Suprapubic skin (tissue), 3 donors: ENCODE results near the gene ST6GALNAC6.

Experiments
- POLR2A ChIP-seq, 2 donors: fragments of 450-650 bp; IDR thresholded peaks; one replicate each; pipeline ENCODE4 v1.6.1; 2017; ENCODE audit warnings: antibody characterized with exemption in 2 of 2, mild to moderate bottlenecking in 2 of 2, moderate library complexity in 2 of 2
- TF ChIP-seq, protein P1 (sequence below), 2 donors: fragments of 200-600 bp in 1 of 2; fragments of 450-650 bp in 1 of 2; sonication (generic) in 1 of 2; IDR thresholded peaks; one replicate each; pipeline ENCODE4 v1.5.1; 2016 to 2019; ENCODE audit warnings: antibody characterized with exemption in 2 of 2, mild to moderate bottlenecking in 1 of 2, moderate library complexity in 1 of 2

DNA sequence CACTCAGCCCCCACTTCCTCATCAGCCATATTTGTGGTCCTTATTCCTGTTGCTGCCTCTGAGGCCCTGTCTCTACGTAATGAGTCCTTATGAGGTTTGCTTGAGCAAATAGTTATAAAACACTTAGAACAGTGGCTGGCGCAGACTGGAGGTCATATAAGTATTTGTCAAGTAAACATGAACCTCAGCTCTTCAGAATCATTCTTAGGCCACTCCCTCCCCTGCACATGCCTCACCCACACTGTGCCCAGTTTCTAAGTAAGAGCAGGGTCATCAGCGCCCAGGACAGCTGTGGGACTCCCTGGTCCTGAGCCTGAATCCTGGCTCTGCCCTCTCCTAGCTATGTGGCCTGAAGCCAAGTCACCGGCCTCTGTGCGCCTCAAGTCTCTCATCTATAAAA, 13.5 kb upstream of the ST6GALNAC6 start:
- TF ChIP-seq, protein P1, sequence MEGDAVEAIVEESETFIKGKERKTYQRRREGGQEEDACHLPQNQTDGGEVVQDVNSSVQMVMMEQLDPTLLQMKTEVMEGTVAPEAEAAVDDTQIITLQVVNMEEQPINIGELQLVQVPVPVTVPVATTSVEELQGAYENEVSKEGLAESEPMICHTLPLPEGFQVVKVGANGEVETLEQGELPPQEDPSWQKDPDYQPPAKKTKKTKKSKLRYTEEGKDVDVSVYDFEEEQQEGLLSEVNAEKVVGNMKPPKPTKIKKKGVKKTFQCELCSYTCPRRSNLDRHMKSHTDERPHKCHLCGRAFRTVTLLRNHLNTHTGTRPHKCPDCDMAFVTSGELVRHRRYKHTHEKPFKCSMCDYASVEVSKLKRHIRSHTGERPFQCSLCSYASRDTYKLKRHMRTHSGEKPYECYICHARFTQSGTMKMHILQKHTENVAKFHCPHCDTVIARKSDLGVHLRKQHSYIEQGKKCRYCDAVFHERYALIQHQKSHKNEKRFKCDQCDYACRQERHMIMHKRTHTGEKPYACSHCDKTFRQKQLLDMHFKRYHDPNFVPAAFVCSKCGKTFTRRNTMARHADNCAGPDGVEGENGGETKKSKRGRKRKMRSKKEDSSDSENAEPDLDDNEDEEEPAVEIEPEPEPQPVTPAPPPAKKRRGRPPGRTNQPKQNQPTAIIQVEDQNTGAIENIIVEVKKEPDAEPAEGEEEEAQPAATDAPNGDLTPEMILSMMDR (IDR thresholded peaks at IDR 0.05), result no peak
- no peak for TF ChIP-seq POLR2A (IDR thresholded peaks at IDR 0.05)
